ENCODE results near the gene HDAC3. TPM values are rescaled to one million over a fixed set of nuclear protein-coding genes. Genes with fewer than 3 reads are reported as not detected.

Gene HDAC3
- total RNA-seq, 1 experiment from 2014 or later = 76.0 TPM

GRCh38 chr5:141603923-141604717 lies 32.5 kb downstream of the HDAC3 start:
- peaks cover 24% of the 10 kb centered on the region for H3K4me1 ChIP-seq (replicated peaks; ENCODE audit: insufficient read depth)
- ChIA-PET POLR2A (ENCODE audit: unreplicated experiment) (interaction anchor here (0.7 kb wide), 1 partner anchor 13 kb away, joined by 5 read pairs; no protein-coding TSS in a partner anchor), CTCF (interaction anchor here (0.8 to 1.0 kb wide), 2 partner anchors 12 to 15 kb away, joined by 6 to 9 read pairs; partner anchors contain the start of gene DIAPH1)
- H3K4me2 ChIP-seq = peak overlapping the region; percentile 46
- peaks cover 25% of the 10 kb centered on the region for H3F3A ChIP-seq (ENCODE audit: insufficient read depth, low read depth)
- H3K27me3 ChIP-seq (ENCODE audit: insufficient read depth, low read depth) = no peaks in the 10 kb centered on the region
- intact Hi-C loops (cut with micrococcal nuclease; ENCODE audit: unreplicated experiment) = loop anchor here (1.0 kb wide), 1 partner anchor 15 kb away; no protein-coding TSS in a partner anchor
- H3K9me2 ChIP-seq (ENCODE audit: insufficient read depth) = no peaks in the 10 kb centered on the region
- no peak overlapping the region for H3K4me3 ChIP-seq
- H3K36me3 ChIP-seq (ENCODE audit: low read depth) = no peaks in the 10 kb centered on the region
- no TSS peak for BruUV-seq (replicated peaks)
- peaks cover 39% of the 10 kb centered on the region for H4K20me1 ChIP-seq (ENCODE audit: insufficient read depth)
- peaks cover 89% of the 10 kb centered on the region for H3K79me2 ChIP-seq (ENCODE audit: low read depth)
- no peak for TF ChIP-seq CTCF (conservative IDR thresholded peaks at IDR 0.05)
- TF ChIP-seq EZH2 (IDR thresholded peaks at IDR 0.05; ENCODE audit: low read depth) = no peak
- H2AFZ ChIP-seq = no peak overlapping the region
- peak overlapping the region; percentile 70 for H3K27ac ChIP-seq
- H3K9me3 ChIP-seq (ENCODE audit: insufficient read depth, low read depth) = no peaks in the 10 kb centered on the region
- DNase-seq = peak; percentile 73 to 94

DNA sequence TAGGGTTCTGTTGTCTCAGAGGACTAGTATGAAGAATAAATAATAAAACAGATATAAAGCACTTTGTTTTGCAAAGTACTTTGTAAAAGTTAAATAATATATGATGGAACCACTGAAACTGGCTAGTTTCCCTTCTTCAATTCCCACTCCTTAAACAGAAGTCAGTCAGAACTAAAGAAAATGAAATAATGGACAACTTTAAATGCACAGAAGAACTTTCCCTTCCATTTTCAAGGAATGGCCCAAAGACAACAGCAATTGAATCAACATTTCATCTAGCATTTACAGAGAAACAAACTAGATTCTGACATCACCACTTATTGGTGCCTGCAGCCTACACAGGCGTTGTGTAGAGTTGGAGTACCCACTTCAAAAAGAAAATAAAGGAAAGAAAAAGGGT lies 34.0 kb downstream of the HDAC3 start:
- POLR2A ChIA-PET (ENCODE audit: unreplicated experiment) = interaction anchor here (0.6 kb wide), 1 partner anchor 283 kb away, joined by 4 read pairs; no protein-coding TSS in a partner anchor
- intact Hi-C loops (cut with micrococcal nuclease; ENCODE audit: unreplicated experiment) = no loop called here
- peaks cover 31% of the 10 kb centered on the region for H4K20me1 ChIP-seq (ENCODE audit: insufficient read depth)

More for the DNA sequence above, 34.0 kb downstream of the HDAC3 start:
- Histone ChIP-seq H3F3A (ENCODE audit: insufficient read depth, low read depth) (peaks cover 25% of the 10 kb centered on the region), H3K79me2 (ENCODE audit: low read depth) (peaks cover 87% of the 10 kb centered on the region), H3K27ac (no peak overlapping the region), H3K9me2 (ENCODE audit: insufficient read depth) (no peaks in the 10 kb centered on the region), H3K4me1 (replicated peaks; ENCODE audit: insufficient read depth) (peaks cover 24% of the 10 kb centered on the region), H2AFZ (no peak overlapping the region), H3K36me3 (ENCODE audit: low read depth) (no peaks in the 10 kb centered on the region), H3K4me3 (no peak overlapping the region), H3K27me3 (ENCODE audit: insufficient read depth, low read depth) (no peaks in the 10 kb centered on the region), H3K9me3 (ENCODE audit: insufficient read depth, low read depth) (no peaks in the 10 kb centered on the region), H3K4me2 (no peak overlapping the region)
- no peak for TF ChIP-seq EZH2 (IDR thresholded peaks at IDR 0.05; ENCODE audit: low read depth)
- TF ChIP-seq CTCF (conservative IDR thresholded peaks at IDR 0.05) = no peak
- no peak for DNase-seq
- CTCF ChIA-PET = no interaction called here
- BruUV-seq (replicated peaks) = no TSS peak

Data from PC-9 (cell line).